Panc1 (cell line): ENCODE data around the gene SNX3.

ENCODE experiments used
- TF ChIP-seq, protein P1 (sequence below): fragments of 450-650 bp; IDR thresholded peaks from 2 replicates; pipeline ENCODE4 v1.5.1; 2017; ENCODE audit warnings: mild to moderate bottlenecking
- TF ChIP-seq, protein P2 (sequence below), 2 experiments: IDR thresholded peaks; 2 replicates each; pipeline ENCODE4 v1.6.1; 2011 to 2012; ENCODE audit warnings: low read depth in 2 of 2, control low read depth in 1 of 2, low read length in 1 of 2, mild to moderate bottlenecking in 1 of 2, moderate library complexity in 1 of 2; ENCODE audit not compliant: insufficient read depth in 1 of 2

DNA sequence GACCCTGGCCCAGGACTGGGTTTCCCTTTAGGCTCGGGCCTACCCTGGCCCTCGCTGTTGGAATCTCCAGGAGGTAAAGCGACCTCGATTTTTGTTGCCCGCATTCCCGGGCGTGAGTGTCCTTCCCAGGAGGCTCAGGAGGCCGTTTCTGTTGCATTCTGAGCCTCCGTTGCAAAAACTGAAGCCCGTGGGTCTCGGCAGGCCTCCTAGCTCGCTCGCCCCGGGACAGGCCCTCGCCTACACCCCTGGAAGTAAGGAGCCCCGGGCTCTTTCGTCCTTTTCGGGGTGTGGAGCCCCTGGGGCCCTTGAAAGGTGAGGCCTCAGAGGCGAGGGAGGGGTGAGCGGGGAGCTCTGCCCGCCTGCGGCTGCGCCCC, 92.8 kb downstream of the SNX3 start:
- TF ChIP-seq, protein P1, sequence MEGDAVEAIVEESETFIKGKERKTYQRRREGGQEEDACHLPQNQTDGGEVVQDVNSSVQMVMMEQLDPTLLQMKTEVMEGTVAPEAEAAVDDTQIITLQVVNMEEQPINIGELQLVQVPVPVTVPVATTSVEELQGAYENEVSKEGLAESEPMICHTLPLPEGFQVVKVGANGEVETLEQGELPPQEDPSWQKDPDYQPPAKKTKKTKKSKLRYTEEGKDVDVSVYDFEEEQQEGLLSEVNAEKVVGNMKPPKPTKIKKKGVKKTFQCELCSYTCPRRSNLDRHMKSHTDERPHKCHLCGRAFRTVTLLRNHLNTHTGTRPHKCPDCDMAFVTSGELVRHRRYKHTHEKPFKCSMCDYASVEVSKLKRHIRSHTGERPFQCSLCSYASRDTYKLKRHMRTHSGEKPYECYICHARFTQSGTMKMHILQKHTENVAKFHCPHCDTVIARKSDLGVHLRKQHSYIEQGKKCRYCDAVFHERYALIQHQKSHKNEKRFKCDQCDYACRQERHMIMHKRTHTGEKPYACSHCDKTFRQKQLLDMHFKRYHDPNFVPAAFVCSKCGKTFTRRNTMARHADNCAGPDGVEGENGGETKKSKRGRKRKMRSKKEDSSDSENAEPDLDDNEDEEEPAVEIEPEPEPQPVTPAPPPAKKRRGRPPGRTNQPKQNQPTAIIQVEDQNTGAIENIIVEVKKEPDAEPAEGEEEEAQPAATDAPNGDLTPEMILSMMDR: no peak
- TF ChIP-seq, protein P2, sequence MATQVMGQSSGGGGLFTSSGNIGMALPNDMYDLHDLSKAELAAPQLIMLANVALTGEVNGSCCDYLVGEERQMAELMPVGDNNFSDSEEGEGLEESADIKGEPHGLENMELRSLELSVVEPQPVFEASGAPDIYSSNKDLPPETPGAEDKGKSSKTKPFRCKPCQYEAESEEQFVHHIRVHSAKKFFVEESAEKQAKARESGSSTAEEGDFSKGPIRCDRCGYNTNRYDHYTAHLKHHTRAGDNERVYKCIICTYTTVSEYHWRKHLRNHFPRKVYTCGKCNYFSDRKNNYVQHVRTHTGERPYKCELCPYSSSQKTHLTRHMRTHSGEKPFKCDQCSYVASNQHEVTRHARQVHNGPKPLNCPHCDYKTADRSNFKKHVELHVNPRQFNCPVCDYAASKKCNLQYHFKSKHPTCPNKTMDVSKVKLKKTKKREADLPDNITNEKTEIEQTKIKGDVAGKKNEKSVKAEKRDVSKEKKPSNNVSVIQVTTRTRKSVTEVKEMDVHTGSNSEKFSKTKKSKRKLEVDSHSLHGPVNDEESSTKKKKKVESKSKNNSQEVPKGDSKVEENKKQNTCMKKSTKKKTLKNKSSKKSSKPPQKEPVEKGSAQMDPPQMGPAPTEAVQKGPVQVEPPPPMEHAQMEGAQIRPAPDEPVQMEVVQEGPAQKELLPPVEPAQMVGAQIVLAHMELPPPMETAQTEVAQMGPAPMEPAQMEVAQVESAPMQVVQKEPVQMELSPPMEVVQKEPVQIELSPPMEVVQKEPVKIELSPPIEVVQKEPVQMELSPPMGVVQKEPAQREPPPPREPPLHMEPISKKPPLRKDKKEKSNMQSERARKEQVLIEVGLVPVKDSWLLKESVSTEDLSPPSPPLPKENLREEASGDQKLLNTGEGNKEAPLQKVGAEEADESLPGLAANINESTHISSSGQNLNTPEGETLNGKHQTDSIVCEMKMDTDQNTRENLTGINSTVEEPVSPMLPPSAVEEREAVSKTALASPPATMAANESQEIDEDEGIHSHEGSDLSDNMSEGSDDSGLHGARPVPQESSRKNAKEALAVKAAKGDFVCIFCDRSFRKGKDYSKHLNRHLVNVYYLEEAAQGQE (IDR thresholded peaks at IDR 0.05; ENCODE audit: insufficient read depth in 1 of 2, low read depth in 2 of 2, low read length in 1 of 2): no peak
